ENCODE measurements around the gene SNUPN. TPM values are rescaled to one million over a fixed set of nuclear protein-coding genes. Genes with fewer than 3 reads are reported as not detected.

Gene SNUPN
- total and polyA plus RNA-seq, 2 of the 8 experiments (the other 6 are each of a cell fraction or from before 2014, with no cell fraction given): 13.3 to 28.2 TPM

- Histone ChIP-seq H3K79me1 (ENCODE audit: low read depth, low read length) (no peaks in the 10 kb centered on the region), H3K18ac (ENCODE audit: extremely low read depth, low read length) (no peak overlapping the region), H4K8ac (ENCODE audit: extremely low read depth, insufficient read depth, low read length) (no peak overlapping the region), H3K14ac (ENCODE audit: insufficient read length) (no peak overlapping the region), H3K56ac (replicated peaks; ENCODE audit: insufficient read length, low read depth, low read length) (no peak overlapping the region), H3K36me3 (ENCODE audit: control insufficient read depth in 2 of 4, insufficient read depth in 4 of 4, low read length in 3 of 4) (peaks cover 7 to 27% (median 19%) of the 10 kb centered on the region in 4 experiments), H3K4me1 (replicated peaks in 1 of 4; ENCODE audit: control insufficient read depth in 3 of 4, insufficient read depth in 4 of 4, low read length in 3 of 4) (no peaks in the 10 kb centered on the region), H3K23me2 (ENCODE audit: low read depth, low read length) (no peaks in the 10 kb centered on the region), H3K4me2 (ENCODE audit: insufficient read depth in 1 of 2, low read depth in 2 of 2, low read length in 2 of 2) (no peak overlapping the region), H3K79me2 (ENCODE audit: control insufficient read depth in 1 of 2, insufficient read depth in 2 of 2, low read length in 2 of 2) (no peaks in the 10 kb centered on the region), H2BK5ac (ENCODE audit: low read depth, low read length) (no peak overlapping the region), H2BK120ac (replicated peaks; ENCODE audit: low read depth, low read length) (no peak overlapping the region), H3K27me3 (replicated peaks in 1 of 4; ENCODE audit: control insufficient read depth in 3 of 4, extremely low read depth in 1 of 4, insufficient read depth in 3 of 4, low read length in 3 of 4) (no peaks in the 10 kb centered on the region), H3K9ac (replicated peaks in 1 of 4; ENCODE audit: extremely low read depth in 1 of 4, low read depth in 3 of 4, low read length in 3 of 4) (no peak overlapping the region), H2AK5ac (ENCODE audit: low read depth, low read length) (no peak overlapping the region), H2BK20ac (ENCODE audit: low read length) (no peak overlapping the region), H3K27ac (ENCODE audit: low read depth, low read length) (no peak overlapping the region), H3K4me3 (ENCODE audit: extremely low read depth in 1 of 4, insufficient read depth in 2 of 4, low read depth in 3 of 4, low read length in 4 of 4) (no peak overlapping the region), H3K4ac (replicated peaks; ENCODE audit: insufficient read length, low read depth, low read length) (no peak overlapping the region), H2BK15ac (ENCODE audit: low read length) (no peak overlapping the region), H3K9me3 (ENCODE audit: insufficient read depth in 2 of 2, low read depth in 1 of 2, low read length in 1 of 2) (no peaks in the 10 kb centered on the region), H4K20me1 (replicated peaks in 1 of 2; ENCODE audit: control insufficient read depth in 1 of 2, insufficient read depth in 2 of 2, low read length in 2 of 2) (no peaks in the 10 kb centered on the region), H2BK12ac (ENCODE audit: low read depth, low read length) (no peak overlapping the region), H2AFZ (ENCODE audit: low read length) (no peak overlapping the region), H4K5ac (ENCODE audit: insufficient read length, low read depth, low read length) (no peak overlapping the region), H3K23ac (ENCODE audit: insufficient read length) (no peak overlapping the region), H4K91ac (replicated peaks; ENCODE audit: insufficient read length, low read length) (no peak overlapping the region)
- CTCF ChIA-PET (ENCODE audit: partially characterized antibody): interaction anchor here (1.4 to 5.7 kb wide), 2 partner anchors 10 to 12 kb away, joined by 3 to 35 read pairs; no protein-coding TSS in a partner anchor
- 82% methylated on average over 6 of the region's 6 CpGs; no CpG with 5 or more reads in 1 of the 2 experiments for WGBS, 2 experiments (ENCODE audit: extremely low coverage in 1 of 2, insufficient coverage in 1 of 2, insufficient read length in 1 of 2, insufficient replicate concordance in 2 of 2, low coverage in 1 of 2, low lambda C conversion rate in 2 of 2, missing lambda C conversion rate in 1 of 2)
- POLR2A ChIA-PET (ENCODE audit: partially characterized antibody): interaction anchor here (0.7 kb wide), 1 partner anchor 10 kb away, joined by 3 read pairs; no protein-coding TSS in a partner anchor
- no peak for FAIRE-seq
- no peak for TF ChIP-seq ZNF274 (IDR thresholded peaks at IDR 0.05; ENCODE audit: borderline replicate concordance, extremely low read depth, low read length)
- DNase-seq (ENCODE audit: low read depth in 1 of 2, low spot score in 2 of 2): no peak
These were observed 18.5 kb downstream of the SNUPN start for GRCh38 chr15:75606711-75607699.

Data from H1 (cell line).